VCaP (cell line): Measurements from ENCODE around the gene MOCS1.

Experiments used
- H3K27ac ChIP-seq: fragments of 450-650 bp; 2 replicates; pipeline ENCODE4 v1.5.1; 2017
- TF ChIP-seq, protein P1 (sequence below): fragments of 450-650 bp; conservative IDR thresholded peaks from 2 replicates; pipeline ENCODE4 v1.5.1; 2017; ENCODE audit warnings: mild to moderate bottlenecking, moderate library complexity

Gene MOCS1

GRCh38 chr6:39936857-39937256 is 2.6 kb upstream of the MOCS1 start:
- H3K27ac ChIP-seq, result no peak overlapping the region
- TF ChIP-seq, protein P1, sequence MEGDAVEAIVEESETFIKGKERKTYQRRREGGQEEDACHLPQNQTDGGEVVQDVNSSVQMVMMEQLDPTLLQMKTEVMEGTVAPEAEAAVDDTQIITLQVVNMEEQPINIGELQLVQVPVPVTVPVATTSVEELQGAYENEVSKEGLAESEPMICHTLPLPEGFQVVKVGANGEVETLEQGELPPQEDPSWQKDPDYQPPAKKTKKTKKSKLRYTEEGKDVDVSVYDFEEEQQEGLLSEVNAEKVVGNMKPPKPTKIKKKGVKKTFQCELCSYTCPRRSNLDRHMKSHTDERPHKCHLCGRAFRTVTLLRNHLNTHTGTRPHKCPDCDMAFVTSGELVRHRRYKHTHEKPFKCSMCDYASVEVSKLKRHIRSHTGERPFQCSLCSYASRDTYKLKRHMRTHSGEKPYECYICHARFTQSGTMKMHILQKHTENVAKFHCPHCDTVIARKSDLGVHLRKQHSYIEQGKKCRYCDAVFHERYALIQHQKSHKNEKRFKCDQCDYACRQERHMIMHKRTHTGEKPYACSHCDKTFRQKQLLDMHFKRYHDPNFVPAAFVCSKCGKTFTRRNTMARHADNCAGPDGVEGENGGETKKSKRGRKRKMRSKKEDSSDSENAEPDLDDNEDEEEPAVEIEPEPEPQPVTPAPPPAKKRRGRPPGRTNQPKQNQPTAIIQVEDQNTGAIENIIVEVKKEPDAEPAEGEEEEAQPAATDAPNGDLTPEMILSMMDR, result no peak

DNA sequence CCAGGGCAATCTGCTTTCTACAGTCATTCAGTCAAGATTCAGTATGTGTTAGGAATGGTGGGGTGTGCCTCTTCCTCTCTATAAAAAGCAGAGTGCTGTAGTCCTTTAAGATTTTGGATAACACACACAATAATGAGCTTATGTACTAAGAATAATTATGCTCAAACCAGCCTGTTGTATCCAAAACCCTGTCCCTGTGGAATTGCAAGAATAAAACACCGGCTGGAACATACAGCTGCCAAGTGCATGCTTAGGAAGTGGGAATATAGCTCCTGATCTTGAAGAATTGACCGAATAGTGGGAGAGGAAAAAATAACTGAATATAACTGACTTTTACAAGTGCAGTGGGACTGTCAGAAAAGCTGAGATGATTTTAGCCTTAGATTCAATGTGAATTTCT is 979 bp upstream of the MOCS1 start:
- no peak overlapping the region for H3K27ac ChIP-seq
- TF ChIP-seq, protein P1, result no peak

GRCh38 chr6:39933669-39934130 is 562 bp downstream of the MOCS1 start:
- TF ChIP-seq, protein P1, result no peak
- peak overlapping the region; percentile 68; the same call in 1 of the 2 replicates for H3K27ac ChIP-seq

DNA sequence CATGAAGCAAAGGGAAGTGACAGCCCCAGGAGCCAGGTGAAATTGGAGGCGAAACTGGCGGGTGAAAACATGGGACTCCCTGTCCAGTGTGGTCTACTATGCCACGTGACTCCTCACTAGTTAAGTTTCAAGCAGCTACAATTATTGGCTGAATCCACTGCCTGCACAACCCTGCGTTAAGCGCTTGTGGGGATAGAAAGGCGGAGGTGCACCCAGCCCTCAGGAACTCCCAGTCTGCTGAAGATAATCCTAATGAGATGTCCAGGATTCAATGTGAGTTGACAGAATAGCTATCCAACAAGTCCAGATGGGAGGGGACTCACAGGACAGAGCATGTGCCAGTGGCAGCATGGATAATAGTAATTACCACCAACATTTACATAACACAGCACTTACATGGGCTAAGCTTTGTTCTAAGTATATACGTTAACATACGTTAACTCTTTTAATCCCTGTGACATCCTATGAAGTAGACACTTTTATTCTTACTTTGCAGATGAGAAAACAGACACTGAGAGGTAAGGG is 1.8 kb downstream of the MOCS1 start:
- TF ChIP-seq, protein P1, result no peak
- H3K27ac ChIP-seq, result no peak overlapping the region

GRCh38 chr6:39931607-39932006 is 2.7 kb downstream of the MOCS1 start:
- no peak overlapping the region for H3K27ac ChIP-seq
- TF ChIP-seq, protein P1, result no peak

DNA sequence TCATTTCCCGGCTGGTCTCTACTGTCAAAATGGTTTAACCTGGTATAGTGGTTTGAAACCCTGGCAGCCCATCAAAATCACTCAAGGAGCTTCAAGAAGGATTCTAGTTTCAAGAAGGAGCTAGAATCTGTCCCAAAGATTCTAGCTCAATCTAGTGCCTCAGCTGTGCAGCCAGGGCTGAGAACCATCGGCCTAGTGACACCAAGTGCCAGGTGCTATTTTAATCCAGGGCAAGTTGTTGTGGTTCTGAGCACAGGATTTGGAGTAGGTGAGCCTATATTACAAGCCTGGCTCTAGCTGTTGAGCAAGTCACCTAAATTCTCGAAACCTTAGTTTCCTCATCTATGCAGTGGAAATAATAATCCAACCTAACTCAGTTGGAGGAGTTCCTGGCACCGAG is 3.7 kb downstream of the MOCS1 start:
- TF ChIP-seq, protein P1, result no peak
- peak overlapping the region; percentile 69 for H3K27ac ChIP-seq

DNA sequence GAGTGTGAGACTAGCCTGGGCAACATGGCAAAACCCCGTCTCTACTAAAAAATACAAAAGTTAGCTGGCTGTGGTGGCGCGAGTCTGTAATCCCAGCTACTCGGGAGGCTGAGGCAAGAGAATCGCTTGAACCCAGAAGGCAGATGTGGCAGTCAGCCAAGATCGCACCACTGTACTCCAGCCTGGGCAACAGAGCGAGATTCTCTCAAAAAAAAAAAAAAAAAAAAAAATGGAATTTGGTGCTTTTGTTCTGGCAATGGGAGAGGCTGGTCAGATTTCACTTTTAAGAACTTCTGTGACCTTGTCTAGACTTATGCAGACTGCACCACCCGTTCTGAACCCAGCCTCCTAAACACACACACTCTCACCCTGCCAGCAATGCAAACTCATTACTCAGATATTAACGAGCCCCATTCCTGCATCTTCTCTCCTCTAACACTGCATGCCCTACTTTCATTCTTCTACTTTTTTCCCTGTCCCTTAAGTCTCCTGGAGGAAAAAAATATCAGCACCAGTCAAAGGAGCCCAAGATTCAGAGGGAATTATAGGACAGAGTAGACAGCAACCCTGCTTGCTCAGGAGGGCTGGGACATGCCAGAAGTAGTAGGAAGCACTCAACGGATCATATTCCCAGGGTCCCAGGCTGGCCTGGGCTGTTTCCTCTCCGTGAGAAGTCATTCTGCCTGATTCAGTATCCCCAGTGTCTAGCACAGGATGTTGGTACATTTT is 4.4 kb downstream of the MOCS1 start:
- H3K27ac ChIP-seq, result peak overlapping the region; percentile 69
- TF ChIP-seq, protein P1, result no peak
